Adipocyte (in vitro differentiated cells): Measurements from ENCODE around the gene TMEFF1.
"Not testable (repeated sequence)": the region's sequence is repeated elsewhere in the genome, so short reads cannot be mapped to it uniquely, and the experiment has no call there.

Experiments
- DNase-seq: peaks from one replicate; pipeline ENCODE4 v3.0.0-alpha.2; 2015; ENCODE audit warnings: low read depth
- H3K27me3 ChIP-seq: replicated peaks from 2 replicates; pipeline ENCODE4 v1.7.0; 2013; ENCODE audit warnings: mild to moderate bottlenecking, low read length, moderate library complexity; ENCODE audit not compliant: control insufficient read depth, insufficient read depth
- H3K36me3 ChIP-seq: 2 replicates; pipeline ENCODE4 v1.7.0; 2013; ENCODE audit warnings: low read length, mild to moderate bottlenecking, moderate library complexity; ENCODE audit not compliant: control insufficient read depth, insufficient read depth, severe bottlenecking
- H3K4me1 ChIP-seq: 2 replicates; pipeline ENCODE4 v1.7.0; 2013; ENCODE audit warnings: mild to moderate bottlenecking, low read length, moderate library complexity; ENCODE audit not compliant: control insufficient read depth, insufficient read depth
- H3K4me3 ChIP-seq: 2 replicates; pipeline ENCODE4 v1.7.0; 2013; ENCODE audit warnings: mild to moderate bottlenecking, low read length, moderate library complexity
- H3K9ac ChIP-seq: 2 replicates; pipeline ENCODE4 v1.7.0; 2013; ENCODE audit warnings: mild to moderate bottlenecking, low read length, moderate library complexity
- H3K9me3 ChIP-seq: 2 replicates; pipeline ENCODE4 v1.7.0; 2013; ENCODE audit warnings: mild to moderate bottlenecking, low read length, moderate library complexity; ENCODE audit not compliant: control insufficient read depth

The TMEFF1 gene

DNA sequence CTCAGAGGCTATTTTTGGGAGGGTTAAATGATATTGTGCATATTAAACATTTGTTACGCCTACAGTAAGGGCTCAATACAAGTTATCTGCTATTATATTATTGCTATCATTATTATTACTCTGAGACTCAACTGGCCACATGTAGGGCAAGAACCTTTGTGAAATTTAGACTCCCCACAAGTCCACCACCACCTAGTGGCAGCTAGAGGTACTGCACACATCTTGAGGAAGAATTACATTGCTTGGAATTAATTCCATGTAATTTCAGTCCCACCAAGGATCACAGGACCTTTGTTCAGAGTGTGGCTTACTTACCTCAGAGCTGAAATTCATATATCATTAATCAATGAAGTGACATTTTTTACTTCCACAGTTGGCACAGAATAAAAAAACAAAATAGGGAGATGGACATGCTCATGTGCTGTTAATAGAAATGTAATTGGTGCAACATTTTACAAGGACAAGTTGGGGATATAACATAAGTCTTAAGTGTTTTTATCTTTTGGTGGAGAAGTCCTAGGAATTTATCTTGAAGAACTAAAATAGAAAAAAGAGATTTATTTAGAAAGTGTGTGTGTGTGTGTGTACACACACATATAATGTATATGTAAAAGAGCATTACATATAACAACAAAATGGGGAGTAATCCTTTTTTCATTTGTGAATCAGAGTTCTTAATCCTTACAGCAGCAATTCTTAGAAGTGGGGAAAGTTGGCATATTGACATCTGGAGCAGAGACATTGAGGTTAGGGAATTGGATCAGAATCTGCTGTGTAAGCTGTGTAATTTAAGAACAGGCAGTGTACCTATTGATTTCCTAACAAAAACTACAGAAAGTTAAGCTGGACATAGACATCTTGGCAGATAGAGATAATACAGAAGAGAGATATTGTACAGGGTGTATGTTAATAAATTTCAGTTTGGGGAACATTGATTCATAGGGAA lies 34.8 kb upstream of the TMEFF1 start:
- no peaks in the 10 kb centered on the region for H3K27me3 ChIP-seq
- peaks cover 3% of the 10 kb centered on the region for H3K36me3 ChIP-seq
- H3K4me3 ChIP-seq, result peak overlapping the region; percentile 1
- H3K4me1 ChIP-seq, result peaks cover 27% of the 10 kb centered on the region
- H3K9ac ChIP-seq, result peak overlapping the region; percentile 8
- H3K9me3 ChIP-seq, result no peaks in the 10 kb centered on the region
- peak; percentile 93 for DNase-seq

GRCh38 chr9:100440071-100440470 lies 32.9 kb upstream of the TMEFF1 start:
- Histone ChIP-seq H3K9me3 (no peaks in the 10 kb centered on the region), H3K27me3 (no peaks in the 10 kb centered on the region), H3K9ac (no peak overlapping the region), H3K4me3 (no peak overlapping the region), H3K36me3 (peaks cover 13% of the 10 kb centered on the region), H3K4me1 (peaks cover 36% of the 10 kb centered on the region)
- peak; percentile 64 for DNase-seq

DNA sequence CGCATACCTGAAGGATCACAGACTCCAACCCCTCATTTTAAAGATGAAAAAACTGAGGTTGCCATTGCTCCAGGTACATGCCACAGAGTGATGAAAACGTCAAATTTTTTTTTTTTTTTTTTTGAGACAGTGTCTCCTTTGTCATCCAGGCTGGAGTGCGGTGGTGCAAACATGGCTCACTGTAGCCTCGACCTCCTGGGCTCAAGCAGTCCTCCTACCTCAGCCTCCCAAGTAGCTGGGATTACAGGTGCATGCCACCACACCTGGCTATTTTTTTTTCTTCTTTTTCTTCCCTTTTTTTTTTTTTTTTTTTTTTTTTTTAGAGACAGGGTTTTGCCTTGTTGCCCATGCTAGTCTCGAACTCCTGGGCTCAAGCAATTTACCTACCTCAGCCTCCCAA lies 32.5 kb upstream of the TMEFF1 start:
- peaks cover 36% of the 10 kb centered on the region for H3K4me1 ChIP-seq
- H3K9me3 ChIP-seq, DNase-seq, H3K27me3 ChIP-seq, H3K4me3 ChIP-seq, H3K9ac ChIP-seq: not testable (repeated sequence)
- H3K36me3 ChIP-seq, result peaks cover 14% of the 10 kb centered on the region

DNA sequence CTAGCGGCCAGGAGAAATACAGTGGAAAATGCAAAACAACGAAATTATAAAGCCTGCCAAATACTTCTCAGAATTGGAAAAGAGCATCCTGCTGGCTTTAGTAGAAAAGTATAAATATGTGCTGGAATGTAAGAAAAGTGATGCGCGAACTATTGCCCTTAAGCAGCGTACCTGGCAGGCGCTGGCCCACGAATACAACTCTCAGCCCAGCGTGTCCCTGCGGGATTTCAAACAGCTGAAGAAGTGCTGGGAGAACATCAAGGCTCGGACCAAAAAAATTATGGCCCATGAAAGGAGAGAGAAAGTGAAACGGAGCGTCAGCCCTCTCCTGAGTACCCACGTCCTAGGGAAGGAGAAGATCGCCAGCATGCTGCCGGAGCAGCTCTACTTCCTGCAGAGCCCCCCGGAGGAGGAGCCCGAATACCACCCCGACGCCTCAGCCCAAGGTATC lies 31.0 kb upstream of the TMEFF1 start:
- Histone ChIP-seq H3K9me3 (no peaks in the 10 kb centered on the region), H3K4me1 (peaks cover 36% of the 10 kb centered on the region), H3K36me3 (peaks cover 14% of the 10 kb centered on the region), H3K4me3 (peak overlapping the region; percentile 69), H3K9ac (peak overlapping the region; percentile 28), H3K27me3 (no peaks in the 10 kb centered on the region)
- no peak for DNase-seq

DNA sequence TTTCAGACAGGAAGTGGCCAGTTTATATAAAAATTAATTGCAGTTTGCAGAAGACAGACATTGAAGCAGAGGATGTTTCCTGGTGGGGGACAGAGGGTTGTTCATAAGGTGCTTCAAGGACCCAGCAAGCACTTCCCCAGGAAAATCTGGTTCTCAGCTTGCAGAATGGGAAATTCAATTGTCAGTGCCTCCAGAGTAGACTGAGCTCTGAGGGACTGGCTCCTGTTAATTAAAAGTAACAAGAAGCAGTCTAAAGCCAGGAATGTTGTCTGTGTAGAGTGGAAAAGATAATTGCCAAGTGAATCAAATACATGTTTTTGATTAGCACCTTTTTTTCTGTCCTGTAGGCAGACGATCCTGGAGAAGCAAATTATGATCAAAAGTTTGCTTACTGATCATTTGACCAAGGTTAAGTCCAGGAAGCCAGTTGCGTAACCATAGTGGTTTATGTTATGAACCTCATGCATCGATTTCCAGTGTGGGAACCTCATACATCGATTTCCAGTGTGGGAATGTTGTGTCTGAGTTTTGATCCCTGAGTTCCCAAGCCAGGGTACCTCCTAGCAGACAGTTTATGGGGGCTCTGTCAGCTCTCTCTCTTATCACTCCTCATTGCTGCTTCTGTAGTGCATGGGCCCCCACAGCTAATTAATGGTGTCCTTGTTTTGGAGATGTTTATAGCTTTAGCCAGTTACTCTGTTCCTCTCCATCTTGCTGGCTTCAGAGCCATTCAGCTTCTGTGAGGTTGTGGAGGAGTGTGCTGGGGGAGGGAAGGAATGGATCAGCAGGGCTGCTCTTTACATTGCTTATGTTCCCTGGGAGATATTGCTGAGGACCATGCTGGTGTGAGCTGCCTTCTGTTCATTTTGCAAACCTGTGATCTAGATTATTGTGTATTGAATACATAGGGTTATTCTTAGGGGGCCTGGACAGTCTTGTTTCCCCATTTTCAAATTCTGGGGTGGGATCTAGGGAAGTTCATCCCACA lies 28.9 kb upstream of the TMEFF1 start:
- no peaks in the 10 kb centered on the region for H3K9me3 ChIP-seq
- no peaks in the 10 kb centered on the region for H3K27me3 ChIP-seq
- H3K4me3 ChIP-seq, result no peak overlapping the region
- H3K36me3 ChIP-seq, result peaks cover 17% of the 10 kb centered on the region
- peaks cover 24% of the 10 kb centered on the region for H3K4me1 ChIP-seq
- DNase-seq, result peak; percentile 42
- H3K9ac ChIP-seq, result no peak overlapping the region

DNA sequence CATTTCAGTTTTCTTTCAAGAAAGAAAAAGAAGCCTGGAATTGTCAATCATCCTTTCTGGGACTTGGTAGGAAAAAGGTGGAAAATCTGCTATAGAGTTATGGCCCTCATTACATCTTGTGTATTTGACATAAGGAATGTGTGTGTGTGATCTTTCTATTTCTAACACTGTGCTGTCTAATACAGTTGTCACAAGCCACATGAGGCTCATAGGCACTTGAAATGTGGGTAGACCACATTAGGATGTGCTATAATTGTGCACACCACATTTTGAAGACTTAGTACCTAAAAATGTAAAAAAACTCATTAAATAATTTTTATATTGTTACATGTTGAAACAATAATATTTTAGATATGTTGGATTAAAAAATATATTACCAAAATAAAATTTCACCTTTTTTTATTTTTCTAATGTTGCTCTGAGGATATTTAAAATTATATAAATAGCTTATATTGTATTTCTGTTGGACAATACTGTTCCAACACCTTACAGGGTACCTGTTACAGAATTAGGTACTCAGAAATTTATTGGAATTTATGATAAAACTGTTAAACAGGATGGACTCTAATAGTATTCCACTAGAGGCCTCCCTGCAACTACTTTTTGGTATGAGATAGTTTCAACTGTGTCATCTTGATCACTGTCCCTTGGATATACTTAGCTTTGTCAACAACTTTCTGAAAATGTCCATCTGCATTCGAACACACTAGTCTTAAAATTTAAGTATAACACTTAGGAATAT lies 27.6 kb upstream of the TMEFF1 start:
- Histone ChIP-seq H3K4me3 (no peak overlapping the region), H3K4me1 (peaks cover 18% of the 10 kb centered on the region), H3K9me3 (no peaks in the 10 kb centered on the region), H3K9ac (no peak overlapping the region), H3K36me3 (peaks cover 17% of the 10 kb centered on the region), H3K27me3 (no peaks in the 10 kb centered on the region)
- no peak for DNase-seq

DNA sequence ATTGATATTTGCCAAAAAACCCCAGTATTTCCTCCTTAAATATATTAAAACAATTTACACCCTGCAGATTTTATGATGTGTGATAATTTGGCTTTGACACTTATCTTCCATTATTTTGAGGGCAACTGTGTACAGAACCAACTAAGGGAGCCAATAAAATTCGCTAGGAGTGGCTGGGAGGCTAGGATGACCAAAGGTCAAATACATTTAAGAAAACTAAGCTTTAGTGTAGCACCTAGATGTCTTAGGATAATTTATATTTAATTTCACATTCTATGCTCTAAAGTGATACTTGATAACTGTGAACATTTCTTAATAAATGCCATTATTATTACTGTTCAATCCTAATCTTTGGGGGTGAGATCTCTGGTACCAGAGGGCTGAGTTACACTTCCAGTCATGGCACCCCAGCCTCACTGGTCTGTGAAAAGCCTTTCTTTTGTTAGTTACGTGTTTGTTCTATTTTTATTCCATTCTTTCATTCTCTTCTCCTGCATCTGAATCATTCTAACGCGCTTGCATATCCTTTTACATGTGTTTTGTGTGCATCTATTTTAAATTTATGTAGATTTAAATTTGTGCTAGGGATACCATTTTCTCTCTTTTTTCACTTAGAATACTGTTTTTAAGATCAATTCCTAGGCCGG lies 26.9 kb upstream of the TMEFF1 start:
- peaks cover 17% of the 10 kb centered on the region for H3K4me1 ChIP-seq
- DNase-seq, result no peak
- H3K27me3 ChIP-seq, result no peaks in the 10 kb centered on the region
- no peaks in the 10 kb centered on the region for H3K9me3 ChIP-seq
- H3K9ac ChIP-seq, result no peak overlapping the region
- no peak overlapping the region for H3K4me3 ChIP-seq
- peaks cover 22% of the 10 kb centered on the region for H3K36me3 ChIP-seq

DNA sequence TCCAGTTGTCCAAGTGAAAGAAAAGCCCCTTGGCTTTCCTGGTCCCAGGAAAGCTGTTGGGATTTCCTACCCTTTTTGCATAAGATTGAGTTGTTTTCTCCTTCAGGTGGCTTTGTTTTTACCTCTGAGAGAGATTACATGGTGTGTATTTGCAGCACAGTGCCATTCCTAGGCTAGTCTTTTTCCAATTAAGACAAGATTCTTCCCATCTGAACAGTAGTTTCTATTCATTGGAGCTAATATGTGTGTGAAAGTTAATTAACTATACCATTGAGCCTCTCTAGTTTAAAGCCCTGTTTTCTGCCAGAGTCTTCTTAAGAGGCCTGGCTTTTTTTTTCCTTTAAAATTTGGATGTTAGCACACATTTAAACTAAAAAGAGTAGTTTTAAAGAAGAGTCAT lies 25.9 kb upstream of the TMEFF1 start:
- Histone ChIP-seq H3K27me3 (no peaks in the 10 kb centered on the region), H3K9ac (no peak overlapping the region), H3K4me3 (no peak overlapping the region), H3K9me3 (no peaks in the 10 kb centered on the region), H3K36me3 (peaks cover 29% of the 10 kb centered on the region), H3K4me1 (peaks cover 12% of the 10 kb centered on the region)
- no peak for DNase-seq

- Histone ChIP-seq H3K4me1 (peaks cover 9% of the 10 kb centered on the region), H3K9ac (no peak overlapping the region), H3K9me3 (no peaks in the 10 kb centered on the region), H3K36me3 (peaks cover 34% of the 10 kb centered on the region), H3K27me3 (no peaks in the 10 kb centered on the region), H3K4me3 (no peak overlapping the region)
- DNase-seq, result no peak
These were observed 24.7 kb upstream of the TMEFF1 start for GRCh38 chr9:100448266-100448665.

- no peaks in the 10 kb centered on the region for H3K4me1 ChIP-seq
- no peak overlapping the region for H3K4me3 ChIP-seq
- no peak overlapping the region for H3K9ac ChIP-seq
- H3K27me3 ChIP-seq, result no peaks in the 10 kb centered on the region
- no peaks in the 10 kb centered on the region for H3K9me3 ChIP-seq
- no peak for DNase-seq
- peaks cover 39% of the 10 kb centered on the region for H3K36me3 ChIP-seq
These were observed 23.5 kb upstream of the TMEFF1 start for GRCh38 chr9:100449420-100449819.
